Upper lobe of left lung (tissue), 6 donors: Measurements from ENCODE around the gene MORC4. TPM values are rescaled to one million over a fixed set of nuclear protein-coding genes. Genes with fewer than 3 reads are reported as not detected.

Experiments
- ATAC-seq, 2 donors: fragments of 200-7000 bp; cut with Tn5 transposase; one replicate each; pipeline ENCODE4 v1.9.1; 2022; ENCODE audit warnings: mild to moderate bottlenecking in 2 of 2, moderate library complexity in 2 of 2; ENCODE audit not compliant: low FRiP score in 2 of 2
- DNase-seq, 2 donors: peaks; one replicate each; pipeline ENCODE4 v3.0.0-alpha.2; 2019 to 2020
- H3K27ac ChIP-seq, 4 donors: fragments of 200-600 bp; sonication (generic); one replicate each; pipeline ENCODE4 v1.5.1; 2016 to 2019
- H3K27me3 ChIP-seq, 4 donors: fragments of 200-600 bp; sonication (generic); one replicate each; pipeline ENCODE4 v1.5.1; 2017 to 2019
- H3K36me3 ChIP-seq, 4 donors: fragments of 200-600 bp; sonication (generic); one replicate each; pipeline ENCODE4 v1.5.1; 2016 to 2019
- H3K4me1 ChIP-seq, 4 donors: fragments of 200-600 bp; sonication (generic); one replicate each; pipeline ENCODE4 v1.5.1; 2018 to 2019
- H3K4me3 ChIP-seq, 4 donors: fragments of 200-600 bp; sonication (generic); one replicate each; pipeline ENCODE4 v1.5.1; 2017 to 2019; ENCODE audit warnings: mild to moderate bottlenecking in 2 of 4, moderate library complexity in 1 of 4
- H3K9me3 ChIP-seq, 4 donors: fragments of 200-600 bp; sonication (generic); one replicate each; pipeline ENCODE4 v1.5.1; 2018 to 2019
- EP300 ChIP-seq, 4 donors: sonication (generic); formaldehyde crosslinking; IDR thresholded peaks; one replicate each; pipeline ENCODE4 v1.5.1; 2017; ENCODE audit warnings: antibody characterized with exemption in 4 of 4, control low read depth in 2 of 4
- POLR2A ChIP-seq, 4 donors: fragments of 450-650 bp; IDR thresholded peaks; one replicate each; pipeline ENCODE4 v1.5.1; 2016 to 2017; ENCODE audit warnings: antibody characterized with exemption in 4 of 4, mild to moderate bottlenecking in 2 of 4
- POLR2AphosphoS5 ChIP-seq, 2 donors: sonication (generic); formaldehyde crosslinking; IDR thresholded peaks; one replicate each; pipeline ENCODE4 v1.5.1; 2017; ENCODE audit warnings: antibody characterized with exemption in 2 of 2
- WGBS, 2 donors: methylation state at CpG; one replicate each; pipeline ENCODE4 v1.1.5; 2017 to 2018; 5-methylcytosine and 5-hydroxymethylcytosine counted together
- total RNA-seq, 6 donors: library from RNA; depleted of rRNA in 4 of 6; stranded (reverse); fragments of >200 nt in 4 of 6; gene quantifications; one replicate each; pipeline versions ENCODE4 v1.1.0 to v1.2.1, GENCODE V29; 2016 to 2021
- TF ChIP-seq, protein P1 (sequence below), 6 experiments: fragments of 450-650 bp in 4 of 6; fragments of 200-600 bp in 2 of 6; sonication (generic) in 2 of 6; IDR thresholded peaks; one replicate each; pipeline ENCODE4 v1.5.1; 2016 to 2019; ENCODE audit warnings: antibody characterized with exemption in 6 of 6
- donor health status: DM: no; HTN: no; CAD: no; lungs with moderate emphysema.
- donor health status: DM: no; HTN: yes; CAD: no; lungs with severe emphysema.

Gene MORC4
- total RNA-seq, 6 donors from 2014 or later, result 10.3 to 23.0 (median 16.3) TPM

- DNase-seq, result no peak
- TF ChIP-seq POLR2AphosphoS5 (IDR thresholded peaks at IDR 0.05) (no peak), POLR2A (IDR thresholded peaks at IDR 0.05) (no peak), EP300 (IDR thresholded peaks at IDR 0.05) (no peak)
- TF ChIP-seq, protein P1, sequence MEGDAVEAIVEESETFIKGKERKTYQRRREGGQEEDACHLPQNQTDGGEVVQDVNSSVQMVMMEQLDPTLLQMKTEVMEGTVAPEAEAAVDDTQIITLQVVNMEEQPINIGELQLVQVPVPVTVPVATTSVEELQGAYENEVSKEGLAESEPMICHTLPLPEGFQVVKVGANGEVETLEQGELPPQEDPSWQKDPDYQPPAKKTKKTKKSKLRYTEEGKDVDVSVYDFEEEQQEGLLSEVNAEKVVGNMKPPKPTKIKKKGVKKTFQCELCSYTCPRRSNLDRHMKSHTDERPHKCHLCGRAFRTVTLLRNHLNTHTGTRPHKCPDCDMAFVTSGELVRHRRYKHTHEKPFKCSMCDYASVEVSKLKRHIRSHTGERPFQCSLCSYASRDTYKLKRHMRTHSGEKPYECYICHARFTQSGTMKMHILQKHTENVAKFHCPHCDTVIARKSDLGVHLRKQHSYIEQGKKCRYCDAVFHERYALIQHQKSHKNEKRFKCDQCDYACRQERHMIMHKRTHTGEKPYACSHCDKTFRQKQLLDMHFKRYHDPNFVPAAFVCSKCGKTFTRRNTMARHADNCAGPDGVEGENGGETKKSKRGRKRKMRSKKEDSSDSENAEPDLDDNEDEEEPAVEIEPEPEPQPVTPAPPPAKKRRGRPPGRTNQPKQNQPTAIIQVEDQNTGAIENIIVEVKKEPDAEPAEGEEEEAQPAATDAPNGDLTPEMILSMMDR (IDR thresholded peaks at IDR 0.05), result no peak
- H3K4me3 ChIP-seq, result no peak within 1 kb of the TSS
- H3K27me3 ChIP-seq, result no peaks in the 10 kb centered on the region
- no peaks in the 10 kb centered on the region for H3K9me3 ChIP-seq
- H3K36me3 ChIP-seq, result no peaks in the 10 kb centered on the region
- H3K27ac ChIP-seq, result no peak within 1 kb of the TSS
- 42 to 58% methylated on average over 2 of the region's 2 CpGs for WGBS, 2 donors
- ATAC-seq, result no peak
- H3K4me1 ChIP-seq, result no peaks in the 10 kb centered on the region
Observed at GRCh38 chrX:106919932-106920452, 80.0 kb downstream of the MORC4 start, which contains the start of gene CLDN2. CLDN2 (plus strand) TSS chrX:106920402; CDS start chrX:106928229, 7,827 bp downstream.

DNA sequence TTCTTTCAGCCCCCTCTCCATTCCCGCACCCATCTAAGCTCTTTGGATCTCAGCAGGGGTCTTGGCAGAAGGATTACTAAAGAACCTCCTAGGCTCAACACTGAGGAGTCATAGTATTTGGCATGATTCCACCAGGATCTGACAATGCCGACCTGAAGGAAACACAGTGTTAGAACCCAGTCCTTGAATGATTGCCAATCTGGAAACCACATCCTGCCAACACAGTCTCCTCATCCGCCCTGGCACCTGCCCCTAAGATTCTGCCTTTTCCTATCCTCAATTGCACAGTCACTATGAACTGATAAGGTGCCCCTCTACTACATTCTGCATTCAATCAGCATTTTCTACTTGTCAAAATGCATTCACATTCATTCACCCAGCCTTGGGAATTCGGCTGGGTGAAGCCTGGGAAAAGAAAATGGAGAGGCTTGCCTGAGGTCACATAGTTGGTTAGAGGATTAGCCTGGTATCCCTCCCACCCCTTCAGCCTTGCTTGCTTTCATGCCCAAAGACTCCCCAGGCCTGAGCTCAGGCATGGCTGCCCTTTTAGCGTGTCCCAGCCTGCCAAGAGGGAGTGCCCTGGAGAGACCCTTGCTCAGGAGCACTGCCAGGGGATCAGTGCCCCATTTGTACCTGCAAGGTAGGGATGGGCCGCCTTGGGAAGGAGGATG is 82.0 kb downstream of the MORC4 start:
- DNase-seq (no peak), ATAC-seq (no peak)
- no peak for TF ChIP-seq POLR2A (IDR thresholded peaks at IDR 0.05)
- TF ChIP-seq EP300 (IDR thresholded peaks at IDR 0.05), result no peak
- TF ChIP-seq POLR2AphosphoS5 (IDR thresholded peaks at IDR 0.05), result no peak
- TF ChIP-seq, protein P1 (IDR thresholded peaks at IDR 0.05), result no peak
- WGBS, 2 donors, result 23 to 46% methylated on average over 4 to 6 of the region's 6 CpGs
- Histone ChIP-seq H3K27me3 (no peaks in the 10 kb centered on the region), H3K36me3 (no peaks in the 10 kb centered on the region), H3K9me3 (no peaks in the 10 kb centered on the region), H3K4me3 (no peak overlapping the region), H3K27ac (no peak overlapping the region), H3K4me1 (no peaks in the 10 kb centered on the region)

- DNase-seq (no peak), ATAC-seq (no peak)
- Histone ChIP-seq H3K36me3 (no peaks in the 10 kb centered on the region), H3K27ac (no peak overlapping the region), H3K9me3 (no peaks in the 10 kb centered on the region), H3K4me3 (no peak overlapping the region), H3K27me3 (no peaks in the 10 kb centered on the region), H3K4me1 (no peaks in the 10 kb centered on the region)
- no peak for TF ChIP-seq POLR2A (IDR thresholded peaks at IDR 0.05)
- no peak for TF ChIP-seq POLR2AphosphoS5 (IDR thresholded peaks at IDR 0.05)
- 68 to 85% methylated on average over 2 of the region's 2 CpGs for WGBS, 2 donors
Observed at GRCh38 chrX:106912864-106913263, 87.1 kb downstream of the MORC4 start.

- no peaks in the 10 kb centered on the region for H3K36me3 ChIP-seq
- DNase-seq (no peak), ATAC-seq (no peak)
- no peaks in the 10 kb centered on the region for H3K4me1 ChIP-seq
- H3K9me3 ChIP-seq, result no peaks in the 10 kb centered on the region
- H3K27ac ChIP-seq, result no peak overlapping the region
- WGBS, 2 donors, result 34 to 44% methylated on average over 5 to 6 of the region's 6 CpGs
- no peaks in the 10 kb centered on the region for H3K27me3 ChIP-seq
- H3K4me3 ChIP-seq, result no peak overlapping the region
- TF ChIP-seq POLR2AphosphoS5 (IDR thresholded peaks at IDR 0.05) (no peak), EP300 (IDR thresholded peaks at IDR 0.05) (no peak), POLR2A (IDR thresholded peaks at IDR 0.05) (no peak)
- TF ChIP-seq, protein P1 (IDR thresholded peaks at IDR 0.05), result no peak
Observed at GRCh38 chrX:106906361-106906760, 93.7 kb downstream of the MORC4 start.

DNA sequence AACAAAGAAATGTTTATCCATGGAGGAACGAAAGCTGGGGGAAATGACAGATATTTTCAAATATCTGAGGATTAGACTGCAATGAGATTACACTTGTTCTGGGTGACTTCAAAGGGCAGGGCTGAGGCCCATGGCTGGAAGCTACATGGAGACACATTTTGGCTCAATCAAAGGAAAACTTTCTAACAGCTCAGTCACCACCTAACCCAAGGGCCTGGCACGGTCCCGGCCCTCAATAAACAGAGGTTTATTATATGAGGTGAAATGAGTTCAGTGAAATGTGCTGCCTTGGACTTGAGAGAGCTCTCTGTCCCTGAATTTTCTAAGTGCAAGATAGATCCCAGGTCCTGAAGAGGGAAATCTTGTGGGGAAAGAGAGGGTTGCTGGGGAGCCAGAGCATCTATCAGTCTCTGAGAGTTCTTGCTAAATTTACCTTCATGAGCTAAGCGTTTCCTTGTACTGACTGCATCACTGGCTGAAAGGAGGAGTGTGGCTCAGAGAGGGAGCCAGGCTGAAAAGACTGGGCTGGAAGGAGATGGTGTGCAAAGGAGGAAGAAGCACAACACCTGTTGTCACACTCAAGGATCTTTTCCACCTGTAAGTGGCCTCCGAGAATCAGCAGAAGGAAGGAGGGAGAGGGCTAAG is 94.8 kb downstream of the MORC4 start:
- TF ChIP-seq, protein P1 (IDR thresholded peaks at IDR 0.05), result no peak
- TF ChIP-seq POLR2A (IDR thresholded peaks at IDR 0.05), result no peak
- TF ChIP-seq POLR2AphosphoS5 (IDR thresholded peaks at IDR 0.05), result no peak
- TF ChIP-seq EP300 (IDR thresholded peaks at IDR 0.05), result no peak
- no peaks in the 10 kb centered on the region for H3K9me3 ChIP-seq
- H3K27ac ChIP-seq, result no peak overlapping the region
- H3K36me3 ChIP-seq, result no peaks in the 10 kb centered on the region
- H3K4me1 ChIP-seq, result no peaks in the 10 kb centered on the region
- ATAC-seq, result no peak
- H3K4me3 ChIP-seq, result no peak overlapping the region
- DNase-seq, result no peak
- 80 to 84% methylated on average over 4 to 5 of the region's 5 CpGs for WGBS, 2 donors
- H3K27me3 ChIP-seq, result no peaks in the 10 kb centered on the region
